PFSK-1 (cell line): ENCODE data around the gene SAFB.

Experiments
- FOXP2 ChIP-seq: optimal IDR thresholded peaks from 2 replicates; pipeline ENCODE3; 2011; ENCODE audit warnings: borderline replicate concordance, control low read depth, inconsistent platforms; ENCODE audit not compliant: insufficient read depth; ENCODE audit errors: extremely low read length, extremely low read depth
- POLR2AphosphoS5 ChIP-seq: IDR thresholded peaks from 2 replicates; pipeline ENCODE4 v1.6.1; 2012; ENCODE audit warnings: low read depth, mild to moderate bottlenecking, control low read depth, low read length, moderate library complexity
- REST ChIP-seq, 2 experiments: IDR thresholded peaks; 2 replicates each; pipeline versions ENCODE4 v1.6.1 to v1.8.0; 2011 to 2012; ENCODE audit warnings: low read depth in 2 of 2, low read length in 2 of 2, control low read depth in 1 of 2, inconsistent platforms in 1 of 2, mild to moderate bottlenecking in 1 of 2, moderate library complexity in 1 of 2; ENCODE audit not compliant: insufficient read depth in 1 of 2
- SIN3A ChIP-seq: IDR thresholded peaks from 2 replicates; pipeline ENCODE4 v1.6.1; 2012; ENCODE audit warnings: mild to moderate bottlenecking, low read length, moderate library complexity, borderline replicate concordance; ENCODE audit not compliant: insufficient read depth
- TAF1 ChIP-seq: IDR thresholded peaks from 2 replicates; pipeline ENCODE4 v1.6.1; 2012; ENCODE audit warnings: low read length, control low read depth, borderline replicate concordance; ENCODE audit not compliant: insufficient read depth

Gene SAFB

GRCh38 chr19:5594521-5594950 is 28.3 kb upstream of the SAFB start:
- TF ChIP-seq FOXP2 (no peak), REST (IDR thresholded peaks at IDR 0.05; ENCODE audit: insufficient read depth in 1 of 2, low read depth in 2 of 2, low read length in 2 of 2) (no peak), SIN3A (no peak), TAF1 (no peak), POLR2AphosphoS5 (no peak)

GRCh38 chr19:5595129-5595528 is 27.8 kb upstream of the SAFB start:
- no peak for TF ChIP-seq FOXP2
- no peak for TF ChIP-seq SIN3A
- no peak for TF ChIP-seq TAF1
- TF ChIP-seq REST (IDR thresholded peaks at IDR 0.05; ENCODE audit: insufficient read depth in 1 of 2, low read depth in 2 of 2, low read length in 2 of 2), result no peak
- no peak for TF ChIP-seq POLR2AphosphoS5

GRCh38 chr19:5595745-5596144 is 27.1 kb upstream of the SAFB start:
- TF ChIP-seq POLR2AphosphoS5, result no peak
- TF ChIP-seq FOXP2, result no peak
- no peak for TF ChIP-seq TAF1
- TF ChIP-seq SIN3A, result no peak
- TF ChIP-seq REST (IDR thresholded peaks at IDR 0.05; ENCODE audit: insufficient read depth in 1 of 2, low read depth in 2 of 2, low read length in 2 of 2), result no peak

DNA sequence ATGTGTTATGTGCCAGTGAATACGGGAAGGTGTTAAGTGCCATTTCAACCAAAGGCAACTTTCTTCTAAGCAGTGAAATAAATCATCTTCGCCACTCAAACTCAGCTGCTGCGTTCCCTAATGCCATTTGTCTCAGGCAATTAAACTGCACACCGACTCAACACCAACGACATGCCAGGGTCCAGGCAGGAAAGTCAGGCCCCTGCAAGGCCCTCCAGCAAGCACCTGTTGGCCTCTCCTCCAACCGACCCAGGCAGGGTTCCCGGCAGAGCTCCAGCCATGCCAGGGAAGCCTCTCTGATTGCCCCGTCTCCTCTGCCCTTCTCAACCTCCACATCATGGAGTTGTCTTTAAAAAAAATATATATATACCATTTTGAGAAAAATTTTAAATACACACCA is 22.1 kb upstream of the SAFB start:
- TF ChIP-seq TAF1 (no peak), POLR2AphosphoS5 (no peak), FOXP2 (no peak), REST (IDR thresholded peaks at IDR 0.05; ENCODE audit: insufficient read depth in 1 of 2, low read depth in 2 of 2, low read length in 2 of 2) (no peak), SIN3A (no peak)

DNA sequence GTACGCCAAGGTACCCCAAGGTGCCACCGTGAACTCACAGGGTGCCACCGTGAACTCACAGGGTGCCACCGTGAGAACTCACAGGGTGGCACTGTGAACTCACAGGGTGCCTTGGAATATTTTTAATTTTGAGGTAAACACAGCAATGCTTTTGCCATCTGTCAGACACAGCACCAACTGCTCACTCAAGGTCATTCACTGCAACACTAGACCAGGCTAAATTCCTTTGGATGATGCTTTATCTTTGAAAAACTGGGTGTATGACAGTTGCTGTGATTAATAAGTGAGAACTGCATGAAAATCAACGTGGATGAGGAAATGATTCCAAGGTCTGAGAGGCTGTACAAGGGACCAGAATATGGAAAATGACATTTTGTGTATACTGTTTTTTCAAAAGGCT is 19.3 kb upstream of the SAFB start:
- TF ChIP-seq FOXP2 (no peak), REST (IDR thresholded peaks at IDR 0.05; ENCODE audit: insufficient read depth in 1 of 2, low read depth in 2 of 2, low read length in 2 of 2) (no peak), SIN3A (no peak), POLR2AphosphoS5 (no peak), TAF1 (no peak)
